ENCODE data around the gene KMT2A. TPM values are rescaled to one million over a fixed set of nuclear protein-coding genes. Genes with fewer than 3 reads are reported as not detected.

The KMT2A gene
- total and polyA plus RNA-seq, 2 donors (not counting 3 experiments of a cell fraction or from before 2014, with no cell fraction given): 23.5 to 63.9 TPM

DNA sequence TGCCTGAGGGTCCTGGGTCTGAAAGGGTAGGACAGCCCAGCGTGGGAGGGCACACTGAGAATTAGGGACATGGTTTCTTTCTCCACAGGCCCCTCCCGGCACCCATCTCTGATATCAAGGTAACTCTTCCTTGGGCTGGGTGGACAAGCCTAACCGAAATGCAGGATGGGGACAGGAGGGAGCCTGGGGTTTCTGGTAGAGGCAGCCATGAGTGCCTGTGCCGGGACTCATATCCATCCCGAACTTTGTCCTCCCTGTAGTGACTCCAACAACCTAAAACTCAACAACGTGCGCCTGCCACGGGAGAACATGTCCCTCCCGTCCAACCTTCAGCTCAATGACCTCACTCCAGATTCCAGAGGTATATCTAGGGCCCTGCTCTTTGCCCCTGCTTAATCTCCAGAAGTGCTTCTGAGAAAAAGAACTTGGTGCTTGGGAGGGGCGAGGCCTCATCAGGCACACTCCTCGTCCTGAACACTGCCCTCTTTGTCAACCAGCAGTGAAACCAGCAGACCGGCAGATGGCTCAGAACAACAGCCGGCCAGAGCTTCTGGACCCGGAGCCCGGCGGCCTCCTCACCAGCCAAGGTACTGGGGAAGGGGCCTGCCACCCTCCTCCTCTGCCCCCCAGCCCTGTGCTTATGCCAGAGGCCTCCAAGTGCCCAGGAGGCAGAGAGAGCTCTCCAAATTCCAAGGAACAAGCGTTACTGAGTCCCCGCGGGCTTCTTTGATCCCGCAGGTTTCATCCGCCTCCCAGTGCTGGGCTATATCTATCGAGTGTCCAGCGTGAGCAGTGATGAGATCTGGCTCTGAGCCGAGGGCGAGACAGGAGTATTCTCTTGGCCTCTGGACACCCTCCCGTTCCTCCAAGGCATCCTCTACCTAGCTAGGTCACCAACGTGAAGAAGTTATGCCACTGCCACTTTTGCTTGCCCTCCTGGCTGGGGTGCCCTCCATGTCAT is 97.8 kb downstream of the KMT2A start:
- no peak for TF ChIP-seq MYC (IDR thresholded peaks at IDR 0.05; ENCODE audit: low read depth, low read length)
- no peak for TF ChIP-seq POLR2AphosphoS5 (IDR thresholded peaks at IDR 0.05; ENCODE audit: insufficient read depth, low read depth, low read length)
- no peak for TF ChIP-seq FOS (IDR thresholded peaks at IDR 0.05; ENCODE audit: borderline replicate concordance, insufficient read depth, low read length)
- TF ChIP-seq JUN (IDR thresholded peaks at IDR 0.05; ENCODE audit: borderline replicate concordance, insufficient read depth, insufficient read length, low read depth): no peak
- Histone ChIP-seq H3K4me1 (ENCODE audit: control insufficient read depth, extremely low read depth, insufficient read depth, low read length) (peaks cover 10% of the 10 kb centered on the region), H2AFZ (ENCODE audit: low read depth, low read length) (no peak overlapping the region), H3K27ac (ENCODE audit: insufficient read depth, low read depth, low read length) (no peak overlapping the region), H3K79me2 (ENCODE audit: control insufficient read depth, insufficient read depth, low read length) (no peaks in the 10 kb centered on the region), H3K9me1 (replicated peaks; ENCODE audit: control insufficient read depth, extremely low read depth, insufficient read depth, low read length) (no peaks in the 10 kb centered on the region), H3K36me3 (ENCODE audit: control insufficient read depth in 2 of 2, extremely low read depth in 1 of 2, insufficient read depth in 2 of 2, low read length in 2 of 2) (peaks cover 0 to 2% of the 10 kb centered on the region in 2 experiments), H3K9ac (replicated peaks; ENCODE audit: extremely low read depth, insufficient read depth, low read length) (no peak overlapping the region), H3K9me3 (replicated peaks; ENCODE audit: control insufficient read depth, insufficient read depth, low read length) (no peaks in the 10 kb centered on the region), H3K4me3 (replicated peaks in 1 of 3; ENCODE audit: insufficient read depth in 1 of 3, low read depth in 1 of 3, low read length in 3 of 3) (no peak overlapping the region), H4K20me1 (replicated peaks; ENCODE audit: control insufficient read depth, extremely low read depth, insufficient read depth, low read length) (no peaks in the 10 kb centered on the region), H3K4me2 (ENCODE audit: insufficient read depth, low read length) (no peak overlapping the region), H3K27me3 (ENCODE audit: control insufficient read depth in 2 of 2, insufficient read depth in 2 of 2, low read length in 2 of 2) (no peaks in the 10 kb centered on the region)
- CTCF ChIA-PET: interaction anchor here (0.9 kb wide), 1 partner anchor 46 kb away, joined by 4 read pairs; no protein-coding TSS in a partner anchor
- BruUV-seq (replicated peaks): no TSS peak
- DNase-seq (ENCODE audit: low read depth, low spot score) (no peak), FAIRE-seq (no peak)
- POLR2A ChIA-PET: no interaction called here
- dilution Hi-C loops (cut with MboI; ENCODE audit: extremely low pct_ligation_motif_present, low sequenced_read_pairs) (no loop called here), intact Hi-C loops (cut with micrococcal nuclease) (no loop called here)

- intact Hi-C loops (cut with micrococcal nuclease): no loop called here
- DNase-seq (ENCODE audit: low read depth, low spot score): no peak
- Histone ChIP-seq H4K20me1 (replicated peaks; ENCODE audit: control insufficient read depth, extremely low read depth, insufficient read depth, low read length) (no peaks in the 10 kb centered on the region), H3K4me2 (ENCODE audit: insufficient read depth, low read length) (no peak overlapping the region), H3K9ac (replicated peaks; ENCODE audit: extremely low read depth, insufficient read depth, low read length) (no peak overlapping the region), H3K36me3 (ENCODE audit: control insufficient read depth in 2 of 2, extremely low read depth in 1 of 2, insufficient read depth in 2 of 2, low read length in 2 of 2) (peaks cover 0 to 2% of the 10 kb centered on the region in 2 experiments), H3K4me3 (replicated peaks in 1 of 3; ENCODE audit: insufficient read depth in 1 of 3, low read depth in 1 of 3, low read length in 3 of 3) (no peak overlapping the region), H2AFZ (ENCODE audit: low read depth, low read length) (no peak overlapping the region), H3K4me1 (ENCODE audit: control insufficient read depth, extremely low read depth, insufficient read depth, low read length) (peaks cover 5% of the 10 kb centered on the region), H3K9me3 (replicated peaks; ENCODE audit: control insufficient read depth, insufficient read depth, low read length) (no peaks in the 10 kb centered on the region), H3K27ac (ENCODE audit: insufficient read depth, low read depth, low read length) (no peak overlapping the region), H3K79me2 (ENCODE audit: control insufficient read depth, insufficient read depth, low read length) (no peaks in the 10 kb centered on the region), H3K27me3 (ENCODE audit: control insufficient read depth in 2 of 2, insufficient read depth in 2 of 2, low read length in 2 of 2) (no peaks in the 10 kb centered on the region), H3K9me1 (replicated peaks; ENCODE audit: control insufficient read depth, extremely low read depth, insufficient read depth, low read length) (no peaks in the 10 kb centered on the region)
- dilution Hi-C loops (cut with MboI; ENCODE audit: extremely low pct_ligation_motif_present, low sequenced_read_pairs): no loop called here
- ChIA-PET POLR2A (no interaction called here), CTCF (no interaction called here)
- no TSS peak for BruUV-seq (replicated peaks)
- no peak for FAIRE-seq
- TF ChIP-seq JUN (IDR thresholded peaks at IDR 0.05; ENCODE audit: borderline replicate concordance, insufficient read depth, insufficient read length, low read depth): no peak
- TF ChIP-seq GATA2 (IDR thresholded peaks at IDR 0.05; ENCODE audit: insufficient read depth, insufficient read length, low read depth, low read length): no peak
- no peak for TF ChIP-seq POLR2AphosphoS5 (IDR thresholded peaks at IDR 0.05; ENCODE audit: insufficient read depth, low read depth, low read length)
- no peak for TF ChIP-seq EZH2 (IDR thresholded peaks at IDR 0.05; ENCODE audit: borderline replicate concordance, low read depth, low read length, severe bottlenecking)
- no peak for TF ChIP-seq MYC (IDR thresholded peaks at IDR 0.05; ENCODE audit: low read depth, low read length)
- TF ChIP-seq FOS (IDR thresholded peaks at IDR 0.05; ENCODE audit: borderline replicate concordance, insufficient read depth, low read length): no peak
- TF ChIP-seq, protein P1, sequence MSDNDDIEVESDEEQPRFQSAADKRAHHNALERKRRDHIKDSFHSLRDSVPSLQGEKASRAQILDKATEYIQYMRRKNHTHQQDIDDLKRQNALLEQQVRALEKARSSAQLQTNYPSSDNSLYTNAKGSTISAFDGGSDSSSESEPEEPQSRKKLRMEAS (IDR thresholded peaks at IDR 0.05; ENCODE audit: insufficient read depth, insufficient read length): no peak
- TF ChIP-seq, protein P2, sequence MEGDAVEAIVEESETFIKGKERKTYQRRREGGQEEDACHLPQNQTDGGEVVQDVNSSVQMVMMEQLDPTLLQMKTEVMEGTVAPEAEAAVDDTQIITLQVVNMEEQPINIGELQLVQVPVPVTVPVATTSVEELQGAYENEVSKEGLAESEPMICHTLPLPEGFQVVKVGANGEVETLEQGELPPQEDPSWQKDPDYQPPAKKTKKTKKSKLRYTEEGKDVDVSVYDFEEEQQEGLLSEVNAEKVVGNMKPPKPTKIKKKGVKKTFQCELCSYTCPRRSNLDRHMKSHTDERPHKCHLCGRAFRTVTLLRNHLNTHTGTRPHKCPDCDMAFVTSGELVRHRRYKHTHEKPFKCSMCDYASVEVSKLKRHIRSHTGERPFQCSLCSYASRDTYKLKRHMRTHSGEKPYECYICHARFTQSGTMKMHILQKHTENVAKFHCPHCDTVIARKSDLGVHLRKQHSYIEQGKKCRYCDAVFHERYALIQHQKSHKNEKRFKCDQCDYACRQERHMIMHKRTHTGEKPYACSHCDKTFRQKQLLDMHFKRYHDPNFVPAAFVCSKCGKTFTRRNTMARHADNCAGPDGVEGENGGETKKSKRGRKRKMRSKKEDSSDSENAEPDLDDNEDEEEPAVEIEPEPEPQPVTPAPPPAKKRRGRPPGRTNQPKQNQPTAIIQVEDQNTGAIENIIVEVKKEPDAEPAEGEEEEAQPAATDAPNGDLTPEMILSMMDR (IDR thresholded peaks at IDR 0.05; ENCODE audit: extremely low read depth in 1 of 2, insufficient read depth in 1 of 2, low read depth in 1 of 2, low read length in 2 of 2): no peak
- no peak for TF ChIP-seq POLR2A (IDR thresholded peaks at IDR 0.05; ENCODE audit: low read depth, low read length)
These were observed 99.0 kb downstream of the KMT2A start for GRCh38 chr11:118535261-118535660.
